AG20443 (cell line): ENCODE measurements around the gene MAPKAPK2.

Experiments used
- DNase-seq: peaks from one replicate; pipeline ENCODE4 v3.0.0; 2012; ENCODE audit warnings: low spot score, mixed read lengths

MAPKAPK2 gene

DNA sequence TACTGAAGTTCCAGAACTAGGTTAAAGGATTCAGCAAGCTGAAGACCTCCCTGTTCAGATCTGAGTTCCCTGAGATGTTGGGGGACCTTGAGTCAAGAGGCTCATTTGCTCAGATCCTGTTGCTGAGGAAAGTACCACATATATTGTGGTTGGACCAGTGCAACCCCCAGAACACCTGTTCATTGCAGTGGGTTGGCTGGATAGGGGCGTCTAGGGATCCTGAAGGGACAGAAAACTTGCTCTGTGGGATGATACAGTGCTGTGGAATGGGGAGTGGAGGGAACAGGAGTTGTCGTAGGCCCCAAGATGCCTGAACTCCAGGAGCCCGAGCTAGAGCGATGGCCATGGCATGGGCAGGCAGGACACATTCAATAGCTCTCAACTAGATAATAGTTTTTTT lies 24.6 kb upstream of the MAPKAPK2 start:
- no peak for DNase-seq

DNA sequence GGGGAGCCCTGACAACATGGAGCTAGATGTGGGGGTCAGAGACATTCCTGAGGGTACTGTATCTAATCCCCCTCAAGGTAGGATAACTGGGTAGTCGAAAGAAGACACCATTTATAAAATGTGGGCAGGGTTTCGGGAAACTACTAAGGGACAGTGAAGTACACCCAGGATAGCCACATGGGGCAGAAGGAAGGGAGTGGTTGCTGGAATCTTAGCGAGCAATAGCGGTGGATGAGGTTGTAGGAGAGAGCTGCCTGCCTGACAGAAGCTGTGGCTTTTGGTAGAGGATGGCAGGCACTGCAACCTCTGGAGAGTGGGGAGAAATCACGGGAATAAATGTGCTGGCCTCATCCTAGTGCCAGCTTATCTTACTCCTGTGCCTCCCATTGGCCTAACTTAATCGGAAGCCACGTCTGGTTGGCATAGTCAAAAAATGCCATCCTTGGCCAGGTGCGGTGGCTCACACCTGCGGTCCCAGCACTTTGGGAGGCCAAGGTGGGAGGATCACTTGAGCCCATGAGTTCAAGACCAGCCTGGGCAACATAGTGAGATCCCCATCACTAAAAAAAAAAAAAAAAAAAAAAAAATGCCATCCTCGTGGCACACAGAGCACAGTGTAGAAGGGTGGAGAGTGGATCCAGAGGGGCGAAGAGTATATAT lies 23.4 kb upstream of the MAPKAPK2 start:
- no peak for DNase-seq

DNA sequence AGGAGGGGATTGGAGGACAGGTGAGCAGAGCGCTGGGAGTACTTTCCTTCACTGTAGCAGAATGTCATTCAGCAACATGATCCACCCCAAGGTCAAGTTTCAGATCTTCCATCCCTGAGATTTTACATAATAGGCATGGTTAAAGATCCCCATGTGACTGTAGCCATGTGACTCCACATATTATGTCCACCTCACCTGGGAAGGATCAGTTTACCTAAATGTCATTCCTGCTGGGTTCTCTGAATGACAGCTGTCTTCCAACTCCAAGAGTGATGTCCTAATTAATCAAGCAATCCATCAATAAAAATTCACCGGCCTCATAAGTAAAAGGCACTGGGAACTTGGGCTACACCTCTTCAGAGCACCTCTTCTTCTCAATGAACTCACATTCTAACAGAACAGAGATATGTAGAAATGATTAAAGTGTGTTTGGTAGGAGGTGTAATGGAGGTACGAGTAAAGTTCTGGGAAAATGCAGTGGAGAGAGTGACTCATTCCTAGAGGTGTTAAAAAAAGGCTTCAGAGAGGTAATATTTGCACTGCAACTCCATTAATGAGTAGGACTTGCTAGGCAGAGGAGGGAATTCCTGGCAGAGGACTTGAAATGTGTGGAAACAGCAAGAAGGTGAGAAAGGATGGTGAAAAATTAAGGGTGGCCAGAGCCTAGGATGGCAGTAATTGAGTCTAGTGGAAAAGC lies 22.2 kb upstream of the MAPKAPK2 start:
- no peak for DNase-seq

DNA sequence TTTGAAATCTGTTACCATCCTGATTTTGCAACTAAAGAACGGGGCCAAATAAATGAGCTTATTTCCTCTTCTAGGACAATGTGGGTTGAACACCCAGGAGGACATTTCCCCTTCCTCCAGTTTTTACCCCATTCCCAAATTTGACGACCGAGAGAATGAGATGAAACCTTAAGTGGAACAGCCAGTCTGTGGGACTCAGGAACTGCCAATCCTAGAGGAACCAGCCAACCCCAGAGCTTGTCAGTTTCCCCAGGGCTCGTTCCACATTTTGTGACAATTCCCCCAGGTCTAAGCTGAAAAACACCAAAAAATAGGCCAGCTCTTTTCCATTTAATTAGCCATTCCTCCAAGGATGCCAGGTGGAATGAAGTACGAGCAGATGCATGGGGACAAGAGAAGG lies 21.3 kb upstream of the MAPKAPK2 start:
- no peak for DNase-seq

DNA sequence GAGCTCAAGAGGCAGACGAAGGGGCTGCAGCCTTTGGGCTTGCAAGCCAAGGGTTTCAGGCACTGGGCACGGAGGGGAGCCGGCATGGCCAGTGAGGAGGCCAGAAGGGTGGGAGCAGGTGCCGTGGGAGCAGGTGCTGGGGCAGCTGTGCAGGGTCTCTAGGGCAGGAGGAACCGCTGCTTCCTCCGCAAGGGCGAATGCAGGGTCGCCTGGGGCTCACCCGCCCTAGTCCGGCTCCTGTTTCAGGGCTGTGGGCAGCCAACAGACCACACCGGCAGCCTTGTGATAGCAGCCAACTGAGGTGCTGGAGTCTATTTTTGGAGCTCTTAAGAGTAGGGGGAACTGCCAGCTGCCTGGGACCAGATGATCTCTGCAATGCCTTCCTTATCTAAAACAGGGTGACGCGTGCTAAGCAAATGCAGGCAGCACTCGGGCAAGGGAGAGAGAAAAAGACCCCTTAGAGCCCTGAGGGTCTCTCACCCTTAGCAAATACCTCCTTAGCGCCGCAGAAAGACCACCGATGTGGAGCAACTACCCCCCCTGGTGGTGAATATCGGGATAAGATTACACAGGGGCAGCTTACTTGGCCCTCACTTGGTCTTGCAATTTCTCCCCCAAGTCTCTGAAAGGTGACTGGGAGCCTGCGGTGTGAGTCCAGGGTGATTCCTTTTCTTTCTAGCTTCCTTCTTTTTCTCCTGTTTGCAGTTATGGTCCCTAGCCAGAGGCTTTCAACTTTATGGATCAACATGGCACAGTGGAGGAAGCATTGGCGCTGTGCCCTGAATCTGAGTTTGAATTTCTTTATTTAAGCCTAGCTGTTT lies 20.7 kb upstream of the MAPKAPK2 start:
- DNase-seq: peak; percentile 80

DNA sequence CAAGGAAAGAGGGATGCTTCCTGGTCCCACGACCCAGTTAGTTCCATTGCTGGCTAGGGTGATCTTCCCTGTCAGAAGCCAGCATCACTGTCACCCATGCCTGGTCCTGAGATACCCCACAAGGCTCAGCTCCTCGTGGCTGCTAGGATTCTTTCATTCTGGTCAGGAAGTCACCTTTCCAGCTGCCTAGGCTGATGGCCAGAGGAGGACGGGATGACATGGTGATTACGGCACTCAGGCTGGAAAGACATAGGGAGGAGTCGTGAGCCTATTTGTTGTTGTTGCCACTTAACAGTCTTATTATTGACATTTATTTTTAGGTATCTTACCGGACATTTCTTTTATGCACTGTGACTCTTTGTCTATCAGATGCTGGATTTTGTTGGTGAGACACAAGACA lies 20.0 kb upstream of the MAPKAPK2 start:
- DNase-seq: no peak

DNA sequence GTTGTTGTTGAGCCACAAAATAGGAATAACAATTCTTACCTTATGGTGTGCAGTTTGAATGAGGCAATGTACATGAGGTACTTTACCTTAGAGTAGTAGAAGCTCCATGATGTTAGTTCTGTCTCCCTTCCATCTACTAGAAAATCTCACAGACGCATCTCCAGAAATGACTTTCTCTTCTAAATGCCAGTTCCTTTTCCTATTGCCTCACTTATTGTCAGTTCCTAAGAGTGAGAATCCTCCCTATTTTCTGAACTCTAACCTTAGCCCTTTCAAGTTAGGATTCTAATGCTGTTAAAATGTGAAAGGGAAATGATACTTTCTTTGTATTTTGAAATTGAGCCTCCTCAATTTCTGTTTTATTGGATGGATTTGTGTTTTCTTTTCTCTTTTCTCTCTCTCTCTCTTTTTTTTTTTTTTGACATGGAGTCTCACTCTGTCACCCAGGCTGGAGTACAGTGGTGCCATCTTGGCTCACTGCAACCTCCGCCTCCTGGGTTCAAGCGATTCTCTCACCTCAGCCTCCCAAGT lies 18.6 kb upstream of the MAPKAPK2 start:
- no peak for DNase-seq

DNA sequence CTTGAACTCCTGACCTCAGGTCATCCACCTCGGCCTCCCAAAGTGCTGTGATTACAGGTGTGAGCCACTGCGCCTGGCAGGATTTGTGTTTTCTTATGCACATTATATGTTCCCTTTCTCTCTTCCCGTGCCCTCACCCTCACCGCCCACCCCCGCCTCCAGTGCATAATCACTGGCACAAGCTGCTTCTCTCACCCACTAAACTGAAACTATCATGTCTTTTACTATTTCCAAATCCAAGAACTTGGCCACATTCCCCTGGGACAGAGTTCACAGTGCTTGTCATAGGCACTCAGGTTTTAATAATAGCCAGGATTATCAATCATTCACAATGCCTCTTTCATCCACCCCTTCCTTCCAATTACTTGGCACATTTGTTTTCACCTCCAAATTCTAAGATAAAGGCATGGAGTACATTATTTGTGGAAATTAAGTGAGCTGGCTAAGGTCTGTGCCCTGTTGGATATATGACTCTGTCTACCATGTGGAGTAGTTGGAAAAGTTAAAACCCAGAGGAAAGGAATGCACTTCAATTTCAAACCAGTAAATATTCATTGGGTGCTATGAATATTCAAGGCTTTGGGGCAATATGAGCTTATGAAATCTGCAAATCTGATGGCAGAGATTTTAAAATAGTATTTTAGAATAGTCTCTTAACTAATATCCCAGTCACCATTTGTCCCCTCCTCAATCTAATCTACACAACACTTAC lies 17.6 kb upstream of the MAPKAPK2 start:
- no peak for DNase-seq

DNA sequence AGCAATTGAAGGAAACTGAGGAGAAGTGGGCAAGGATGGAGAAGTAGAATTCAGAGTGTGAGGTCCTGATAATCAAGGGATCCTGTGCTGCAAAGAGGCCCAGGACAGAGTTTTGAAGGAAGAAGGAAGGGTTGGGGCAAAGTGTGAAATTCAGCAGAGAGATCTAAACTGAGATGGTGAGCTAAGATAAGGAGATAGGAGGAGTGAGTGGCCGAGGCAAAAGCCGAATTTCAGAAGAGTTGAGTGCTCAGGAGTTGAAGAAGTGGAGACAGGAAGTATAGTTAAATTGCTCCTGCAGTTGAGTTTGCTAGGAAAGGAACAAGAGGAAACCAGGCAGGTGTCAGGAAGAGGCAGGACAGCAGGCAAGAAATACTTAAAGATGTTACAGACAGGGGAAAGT lies 16.4 kb upstream of the MAPKAPK2 start:
- no peak for DNase-seq

DNA sequence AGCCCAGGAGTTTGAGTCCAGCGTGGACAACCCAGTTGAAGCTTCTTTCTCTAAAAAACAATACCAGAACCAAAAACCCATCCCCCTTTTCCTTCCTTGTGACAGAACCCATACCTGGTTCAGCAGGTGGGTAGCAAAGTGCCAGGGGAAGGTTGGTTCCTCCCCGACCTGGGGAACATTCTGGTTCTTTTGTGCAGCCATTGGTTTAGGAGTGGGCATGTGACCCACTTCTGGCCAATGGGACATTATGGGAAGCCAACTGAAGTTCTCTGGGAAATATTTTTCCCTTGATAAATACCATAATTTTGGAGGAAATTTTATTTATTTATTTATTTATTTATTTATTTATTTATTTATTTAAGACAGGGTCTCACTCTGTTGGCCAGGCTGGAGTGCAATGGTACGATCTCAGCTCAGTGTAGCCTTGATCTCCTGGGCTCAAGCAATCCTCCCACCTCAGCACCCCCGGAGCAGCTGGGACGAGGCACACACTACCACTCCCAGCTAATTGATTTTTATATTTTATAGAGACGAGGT lies 15.8 kb upstream of the MAPKAPK2 start:
- DNase-seq: no peak

DNA sequence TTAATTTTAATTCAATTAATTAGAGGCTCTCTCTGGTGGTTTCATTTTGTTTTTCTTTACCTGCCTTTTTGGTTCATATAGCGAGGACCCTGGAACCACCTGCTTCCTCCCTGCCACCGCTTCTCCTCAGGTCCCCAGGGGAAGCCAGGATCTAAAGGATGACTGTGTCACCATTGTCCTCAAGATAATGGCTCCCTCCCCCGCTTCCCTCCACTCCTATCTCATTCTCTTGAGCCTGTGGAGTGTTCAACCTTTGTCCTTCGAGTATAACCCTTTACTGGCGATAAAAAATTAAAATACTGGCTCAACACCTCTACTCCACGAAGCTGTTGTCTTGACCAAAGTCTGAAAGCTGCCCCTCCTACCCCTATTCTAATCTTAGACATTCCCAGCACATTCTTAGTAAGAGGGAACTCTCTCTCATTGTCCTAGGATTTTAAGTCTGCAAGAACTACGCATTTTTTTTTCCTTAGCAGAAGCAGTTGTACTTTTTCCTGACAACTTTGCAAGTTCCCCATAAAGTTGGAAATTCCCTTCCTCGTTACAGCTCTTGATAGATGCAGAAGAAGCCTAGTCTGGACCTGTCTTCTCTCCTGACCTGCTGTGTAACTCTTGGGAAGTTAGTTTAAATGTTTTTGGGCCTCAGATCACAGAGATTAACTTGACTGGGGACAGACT lies 12.6 kb upstream of the MAPKAPK2 start:
- DNase-seq: no peak

DNA sequence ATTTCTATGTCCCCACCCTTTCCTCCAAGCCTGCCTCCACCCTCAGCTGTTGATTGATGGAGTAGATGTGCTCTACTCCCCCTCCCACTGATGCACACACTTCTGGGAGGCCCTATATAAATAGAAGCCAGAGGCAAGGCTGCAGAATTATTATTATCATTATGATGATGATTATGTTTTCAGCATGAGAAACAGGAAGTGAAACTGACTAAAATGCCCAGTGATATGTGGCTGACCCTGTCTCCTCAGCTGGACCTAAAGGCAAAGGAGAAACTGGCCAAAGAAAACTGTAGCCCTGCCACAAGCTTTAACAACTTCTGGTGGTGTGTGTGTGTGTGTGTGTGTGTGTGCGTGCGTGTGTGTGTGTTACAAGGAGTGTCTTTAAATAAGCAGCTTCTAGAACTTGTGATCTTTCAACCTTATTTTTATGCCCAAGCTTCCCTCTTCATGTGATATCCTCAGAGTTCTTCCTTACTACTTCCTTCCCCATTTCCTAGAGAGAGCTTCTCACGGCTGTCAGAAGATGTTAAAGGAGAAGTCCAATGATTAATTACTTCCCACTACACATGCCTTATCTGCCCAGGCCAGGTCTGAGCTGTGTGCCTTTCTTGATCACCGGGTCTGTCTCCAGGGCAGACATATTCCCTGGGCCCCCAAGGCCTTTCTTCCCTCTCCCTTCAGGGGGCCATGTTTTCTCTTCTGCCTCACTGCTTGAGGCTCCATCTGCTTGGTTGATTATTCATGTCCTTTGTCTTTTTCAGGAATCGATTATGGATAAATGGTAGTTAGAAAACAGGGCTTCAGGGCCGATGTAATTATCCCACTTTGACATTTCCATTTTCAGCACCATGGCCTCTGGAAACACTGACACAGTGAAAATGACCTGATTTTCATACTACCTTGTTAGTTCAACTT lies 11.6 kb upstream of the MAPKAPK2 start:
- DNase-seq: no peak

DNA sequence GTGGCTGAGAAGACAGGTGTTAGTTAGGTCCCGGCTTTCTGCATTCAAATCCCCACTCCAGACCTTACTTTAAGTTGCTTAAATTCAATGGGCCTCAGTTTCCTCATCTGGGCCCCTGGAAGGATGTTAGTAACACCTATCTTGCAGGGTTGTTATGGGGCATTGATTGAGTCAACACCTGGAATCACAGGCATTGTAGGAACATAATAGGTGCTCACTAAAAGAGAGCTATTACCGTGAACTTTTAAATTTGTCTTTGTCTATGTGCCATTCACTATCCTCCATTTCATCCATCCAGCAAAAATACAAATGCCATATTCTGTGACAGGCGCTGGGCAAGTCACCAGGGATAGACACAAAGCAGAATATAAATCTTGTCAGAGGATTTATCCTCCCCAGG lies 10.5 kb upstream of the MAPKAPK2 start:
- no peak for DNase-seq

DNA sequence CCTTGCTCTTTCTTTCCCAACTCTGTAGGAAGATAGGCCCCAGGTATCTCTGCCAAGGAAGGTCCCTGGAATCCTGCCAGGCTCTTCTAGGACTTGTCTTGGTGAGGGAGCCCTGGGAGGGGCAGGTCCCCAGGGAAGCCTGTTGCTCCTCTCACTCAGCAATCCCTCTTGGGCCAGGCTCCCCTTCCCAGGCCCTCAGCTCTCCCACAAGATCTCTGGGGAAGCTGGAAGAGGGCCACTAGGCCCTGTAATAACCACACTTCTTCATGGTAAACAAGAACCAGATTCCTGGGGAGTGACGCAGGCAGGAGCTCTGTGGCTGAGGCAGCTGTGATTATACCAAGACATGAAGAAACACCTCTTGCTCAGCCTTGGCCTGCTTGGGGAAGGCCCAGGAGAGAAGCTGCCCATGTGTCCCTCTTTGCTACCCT lies 9.9 kb upstream of the MAPKAPK2 start:
- peak; percentile 93 for DNase-seq

DNA sequence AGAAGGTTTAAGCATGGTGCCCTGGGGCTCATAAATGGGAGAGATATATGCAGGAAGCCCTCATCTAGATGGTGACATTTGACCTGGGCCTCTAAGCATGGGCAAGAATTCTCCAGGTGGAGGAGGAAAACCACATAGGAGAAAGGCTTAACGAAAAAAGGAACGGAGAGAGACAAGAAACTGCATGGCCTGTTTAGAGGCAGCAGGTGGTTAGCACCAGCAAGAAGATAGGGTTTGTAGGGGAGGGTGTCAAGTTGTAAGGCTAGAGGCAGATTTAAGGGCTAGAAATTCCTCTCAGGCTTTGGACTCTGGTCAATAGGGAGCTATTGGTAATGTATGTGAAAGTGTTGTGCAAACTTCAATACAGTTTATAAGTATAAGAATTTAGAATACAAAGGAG lies 8.2 kb upstream of the MAPKAPK2 start:
- DNase-seq: no peak

DNA sequence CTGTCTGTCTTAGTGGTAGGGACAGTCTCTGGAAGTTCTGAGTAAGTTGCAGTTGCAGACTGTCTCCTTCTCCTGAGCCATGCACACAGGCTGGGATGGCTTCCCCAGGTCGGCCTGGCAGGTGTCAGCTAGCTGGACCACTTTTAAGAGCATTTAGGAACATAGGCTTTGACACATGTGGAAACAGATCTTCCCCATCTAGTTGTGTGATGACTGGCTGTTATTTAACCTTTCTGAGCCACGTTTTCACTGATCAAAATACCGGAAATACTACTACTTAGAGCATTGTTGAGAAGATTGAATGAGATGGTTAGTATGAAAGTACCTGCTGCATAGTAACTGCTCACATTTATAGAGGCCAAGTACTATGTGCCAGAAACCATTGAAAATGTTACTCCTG lies 6.2 kb upstream of the MAPKAPK2 start:
- DNase-seq: no peak

DNA sequence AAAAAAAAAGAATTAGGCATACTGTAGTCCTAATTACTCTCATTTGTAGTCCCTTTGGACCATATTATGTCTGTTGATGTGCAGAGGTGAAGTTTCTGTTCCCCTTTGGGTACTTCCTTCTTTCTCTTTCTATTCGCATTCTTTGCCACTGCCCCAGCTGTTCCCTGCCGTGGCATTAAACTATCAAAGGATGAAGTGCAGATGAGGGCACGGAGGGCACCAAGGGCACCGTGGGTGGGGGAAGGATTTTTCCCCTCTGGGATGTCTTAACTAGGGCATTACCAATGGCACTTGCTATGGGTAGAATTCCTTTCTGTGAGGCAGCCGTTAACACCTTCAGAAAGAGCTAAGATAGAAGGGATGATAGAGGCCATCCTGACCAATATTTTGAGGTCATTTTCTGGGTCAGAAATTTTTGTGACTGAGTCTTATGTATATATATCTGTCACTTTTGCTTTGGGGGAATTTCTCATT lies 4.9 kb upstream of the MAPKAPK2 start:
- no peak for DNase-seq

DNA sequence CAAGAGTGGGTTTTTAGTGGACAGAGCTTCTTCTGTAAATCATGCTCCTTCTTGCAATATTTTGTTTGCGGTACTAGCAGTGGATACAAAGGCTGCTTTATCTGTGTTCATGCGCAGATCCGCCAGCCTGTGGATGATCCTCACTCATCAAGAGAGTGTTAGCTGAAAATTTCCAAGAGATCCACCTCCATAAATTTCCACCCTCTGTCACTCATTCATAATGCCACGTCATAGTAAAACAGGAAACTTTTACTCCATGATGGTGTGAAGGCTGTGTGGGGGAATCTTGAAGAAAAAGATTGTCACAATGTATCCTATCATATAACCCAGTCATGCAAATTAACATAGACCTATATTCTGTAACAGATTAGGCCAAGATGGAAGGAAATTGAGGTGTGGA lies 4.4 kb upstream of the MAPKAPK2 start:
- no peak for DNase-seq

DNA sequence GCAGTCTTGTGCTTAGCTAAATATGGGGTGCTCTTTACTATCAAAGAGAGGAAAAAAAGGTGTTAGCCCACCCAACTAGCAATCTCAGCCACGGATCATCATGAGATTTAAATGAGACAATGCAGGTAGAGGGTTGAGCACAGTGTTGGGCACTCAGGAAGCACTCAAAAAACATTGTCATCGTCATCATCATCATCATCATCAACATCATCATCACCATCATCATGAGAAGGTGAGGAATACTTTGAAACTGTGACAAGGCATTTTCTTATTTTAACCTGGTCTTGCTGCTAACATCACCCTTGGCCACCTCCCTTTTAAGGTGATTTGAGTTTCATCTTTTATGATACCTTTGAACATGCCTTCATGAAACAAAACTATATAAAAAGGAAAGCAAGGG lies 3.3 kb upstream of the MAPKAPK2 start:
- no peak for DNase-seq

DNA sequence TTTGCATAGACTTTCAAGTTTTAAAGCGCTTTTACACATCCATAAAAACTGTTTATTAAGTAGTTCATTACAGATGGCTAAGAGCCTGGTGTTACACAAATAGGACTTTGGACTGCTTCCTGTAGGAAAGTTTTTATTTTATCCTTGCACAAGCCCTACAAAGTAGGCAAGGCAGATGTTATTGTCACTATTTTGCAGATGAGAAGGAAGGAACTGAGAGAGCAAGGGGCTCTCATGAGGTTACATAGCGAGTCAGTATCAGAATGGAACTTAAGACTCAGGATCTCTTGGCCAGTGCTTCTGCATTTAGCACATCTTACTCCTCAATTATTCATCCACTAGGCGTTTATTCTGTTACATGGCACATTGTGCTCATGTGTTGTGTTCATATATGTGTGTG lies 2.6 kb upstream of the MAPKAPK2 start:
- DNase-seq: no peak
